Erythroblast (primary cell): ENCODE data around the gene TMA7B.

Source experiments
- GATA1 ChIP-seq: IDR thresholded peaks from 2 replicates; pipeline ENCODE4 v1.6.1; 2011; ENCODE audit warnings: low read depth, mild to moderate bottlenecking, control low read depth, low read length, moderate library complexity
- POLR2A ChIP-seq: IDR thresholded peaks from 2 replicates; pipeline ENCODE4 v1.6.1; 2011; ENCODE audit warnings: mild to moderate bottlenecking, low read length

DNA sequence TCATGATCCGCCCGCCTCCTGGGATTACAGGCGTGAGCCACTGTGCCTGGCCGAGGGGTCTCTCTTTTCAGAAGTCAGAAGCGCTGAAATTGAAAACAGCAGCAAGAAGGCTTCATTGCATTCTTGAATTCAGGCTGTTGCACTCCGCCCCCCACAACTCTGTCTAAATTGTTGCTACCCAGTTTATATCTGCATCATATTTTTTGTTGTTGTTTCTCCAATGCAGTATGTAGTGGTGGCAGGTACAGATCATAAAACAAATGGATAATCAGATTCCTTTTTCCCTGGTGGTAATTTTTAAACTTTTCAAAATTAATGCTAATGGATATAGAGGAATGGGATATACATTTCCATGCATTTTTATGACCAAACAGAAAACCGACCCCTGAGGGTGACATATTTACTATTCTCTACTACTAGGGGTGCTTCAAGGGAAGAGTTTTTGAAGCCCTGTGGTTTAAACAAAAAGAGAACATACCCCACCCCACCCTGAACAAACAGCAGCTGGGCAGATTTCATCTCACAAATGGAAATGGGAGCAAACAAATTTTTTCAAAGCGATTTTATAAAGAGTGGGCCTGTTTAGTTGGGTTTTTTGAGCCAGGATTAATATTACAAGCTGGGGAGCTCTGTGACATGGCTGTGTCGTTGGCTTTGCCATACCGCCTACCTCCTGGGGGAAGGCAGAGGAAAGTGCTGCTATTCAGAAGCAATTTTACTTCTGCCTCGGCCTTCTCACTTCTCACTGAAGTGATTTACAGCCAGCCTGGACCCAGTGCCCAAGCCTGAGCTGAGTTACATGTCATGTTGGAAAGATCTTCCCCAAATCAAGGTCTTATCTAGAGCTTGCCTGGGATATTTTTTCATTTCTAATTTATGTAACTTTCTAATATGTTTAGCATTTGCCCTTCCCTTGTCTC, 16.0 kb upstream of the TMA7B start:
- TF ChIP-seq POLR2A (no peak), GATA1 (no peak)
